ENCODE measurements around the gene STAG1.
"Not testable (repeated sequence)": the region's sequence is repeated elsewhere in the genome, so short reads cannot be mapped to it uniquely, and the experiment has no call there.

STAG1 gene

GRCh38 chr3:136645915-136646314 is 106.3 kb downstream of the STAG1 start:
- H3K27ac ChIP-seq = no peak overlapping the region
- TF ChIP-seq CTCF (IDR thresholded peaks at IDR 0.05) (no peak), ZFX (IDR thresholded peaks at IDR 0.05; ENCODE audit: borderline replicate concordance) (no peak)

- H3K27ac ChIP-seq = no peak overlapping the region
- TF ChIP-seq CTCF (IDR thresholded peaks at IDR 0.05) (no peak), ZFX (IDR thresholded peaks at IDR 0.05; ENCODE audit: borderline replicate concordance) (no peak)
These were observed 108.0 kb downstream of the STAG1 start for GRCh38 chr3:136644212-136644611.

- not testable (repeated sequence) for H3K27ac ChIP-seq
These were observed 108.8 kb downstream of the STAG1 start for GRCh38 chr3:136643380-136643779.

- no peak overlapping the region for H3K27ac ChIP-seq
- TF ChIP-seq CTCF (IDR thresholded peaks at IDR 0.05) (no peak), ZFX (IDR thresholded peaks at IDR 0.05; ENCODE audit: borderline replicate concordance) (no peak)
These were observed 109.5 kb downstream of the STAG1 start for GRCh38 chr3:136642711-136643110.

GRCh38 chr3:136639069-136639468 is 113.1 kb downstream of the STAG1 start:
- TF ChIP-seq ZFX (IDR thresholded peaks at IDR 0.05; ENCODE audit: borderline replicate concordance) = no peak
- TF ChIP-seq CTCF (IDR thresholded peaks at IDR 0.05) = no peak
- no peak overlapping the region for H3K27ac ChIP-seq

GRCh38 chr3:136637176-136637575 is 115.0 kb downstream of the STAG1 start:
- TF ChIP-seq CTCF (IDR thresholded peaks at IDR 0.05) = no peak
- no peak for TF ChIP-seq ZFX (IDR thresholded peaks at IDR 0.05; ENCODE audit: borderline replicate concordance)
- no peak overlapping the region for H3K27ac ChIP-seq

GRCh38 chr3:136634821-136635220 is 117.4 kb downstream of the STAG1 start:
- H3K27ac ChIP-seq = no peak overlapping the region
- TF ChIP-seq ZFX (IDR thresholded peaks at IDR 0.05; ENCODE audit: borderline replicate concordance) = no peak
- TF ChIP-seq CTCF (IDR thresholded peaks at IDR 0.05) = no peak

GRCh38 chr3:136632625-136633081 is 119.5 kb downstream of the STAG1 start:
- TF ChIP-seq ZFX (IDR thresholded peaks at IDR 0.05; ENCODE audit: borderline replicate concordance) (no peak), CTCF (IDR thresholded peaks at IDR 0.05) (no peak)
- H3K27ac ChIP-seq = peak overlapping the region; percentile 57

All from 22Rv1 (cell line).